NCI-H2107 treated with DMSO at 0.1 percent for 48 hours (cell line): Measurements from ENCODE around the gene IBA57.

Experiments used
- DNase-seq: peaks from one replicate; lab custom pipeline; 2025; ENCODE audit not compliant: unreplicated experiment; lab: John Stamatoyannopoulos, UW

Gene IBA57

GRCh38 chr1:228155596-228156514 lies 9.7 kb upstream of the IBA57 start:
- DNase-seq: no peak

- DNase-seq: no peak
Measured at GRCh38 chr1:228156515-228156881, 9.1 kb upstream of the IBA57 start.

GRCh38 chr1:228156941-228157728 lies 8.5 kb upstream of the IBA57 start:
- DNase-seq: no peak

GRCh38 chr1:228157729-228158126 lies 7.9 kb upstream of the IBA57 start:
- no peak for DNase-seq

GRCh38 chr1:228158151-228159007 lies 7.2 kb upstream of the IBA57 start:
- no peak for DNase-seq

- no peak for DNase-seq
Measured at GRCh38 chr1:228159008-228159665, 6.5 kb upstream of the IBA57 start.

GRCh38 chr1:228160201-228160761 lies 5.3 kb upstream of the IBA57 start:
- no peak for DNase-seq

- DNase-seq: no peak
Measured at GRCh38 chr1:228161362-228161761, 4.2 kb upstream of the IBA57 start.

GRCh38 chr1:228161866-228162265 lies 3.7 kb upstream of the IBA57 start:
- DNase-seq: no peak

GRCh38 chr1:228162286-228163006 lies 3.2 kb upstream of the IBA57 start:
- DNase-seq: no peak

- no peak for DNase-seq
Measured at GRCh38 chr1:228163007-228163753, 2.4 kb upstream of the IBA57 start.

GRCh38 chr1:228163776-228164519 lies 1.7 kb upstream of the IBA57 start:
- no peak for DNase-seq

- no peak for DNase-seq
Measured at GRCh38 chr1:228164561-228165371, 838 bp upstream of the IBA57 start.

GRCh38 chr1:228166170-228166936 lies 749 bp downstream of the IBA57 start:
- peak; percentile 33 for DNase-seq

- DNase-seq: no peak
Measured at GRCh38 chr1:228168563-228169270, 3.1 kb downstream of the IBA57 start.

GRCh38 chr1:228169345-228169744 lies 3.7 kb downstream of the IBA57 start:
- DNase-seq: no peak
